HEK293T (cell line): Measurements from ENCODE around the gene ST3GAL6.

Source experiments
- BHLHE40 ChIP-seq: fragments of 450-650 bp; IDR thresholded peaks from 2 replicates; pipeline ENCODE4 v1.6.1; 2016; ENCODE audit warnings: mild to moderate bottlenecking, moderate library complexity, borderline replicate concordance
- ELF4 ChIP-seq: fragments of 450-650 bp; IDR thresholded peaks from 2 replicates; pipeline ENCODE4 v1.6.1; 2017; ENCODE audit warnings: antibody characterized with exemption
- FOXA1 ChIP-seq: fragments of 450-650 bp; IDR thresholded peaks from 2 replicates; pipeline ENCODE4 v1.6.1; 2016; ENCODE audit warnings: mild to moderate bottlenecking
- FOXK2 ChIP-seq: fragments of 450-650 bp; IDR thresholded peaks from 2 replicates; pipeline ENCODE4 v1.6.1; 2016; ENCODE audit warnings: mild to moderate bottlenecking
- FOXM1 ChIP-seq: fragments of 450-650 bp; IDR thresholded peaks from 2 replicates; pipeline ENCODE4 v1.6.1; 2017; ENCODE audit warnings: mild to moderate bottlenecking, borderline replicate concordance
- LEF1 ChIP-seq: fragments of 450-650 bp; IDR thresholded peaks from 2 replicates; pipeline ENCODE4 v1.6.1; 2017; ENCODE audit warnings: mild to moderate bottlenecking, borderline replicate concordance
- SP1 ChIP-seq: fragments of 450-650 bp; IDR thresholded peaks from 2 replicates; pipeline ENCODE4 v1.6.1; 2017
- SUZ12 ChIP-seq: fragments of 450-650 bp; IDR thresholded peaks from 2 replicates; pipeline ENCODE4 v1.6.1; 2016; ENCODE audit warnings: mild to moderate bottlenecking
- TARDBP ChIP-seq: fragments of 450-650 bp; IDR thresholded peaks from 2 replicates; pipeline ENCODE4 v1.6.1; 2016
- TF ChIP-seq, protein P1 (sequence below): fragments of 450-650 bp; IDR thresholded peaks from 2 replicates; pipeline ENCODE4 v1.6.1; 2016

GRCh38 chr3:98730338-98730737, 32.8 kb upstream of the ST3GAL6 start:
- TF ChIP-seq TARDBP: no peak
- TF ChIP-seq ELF4: no peak
- TF ChIP-seq FOXA1: no peak
- TF ChIP-seq BHLHE40: no peak
- TF ChIP-seq, protein P1, sequence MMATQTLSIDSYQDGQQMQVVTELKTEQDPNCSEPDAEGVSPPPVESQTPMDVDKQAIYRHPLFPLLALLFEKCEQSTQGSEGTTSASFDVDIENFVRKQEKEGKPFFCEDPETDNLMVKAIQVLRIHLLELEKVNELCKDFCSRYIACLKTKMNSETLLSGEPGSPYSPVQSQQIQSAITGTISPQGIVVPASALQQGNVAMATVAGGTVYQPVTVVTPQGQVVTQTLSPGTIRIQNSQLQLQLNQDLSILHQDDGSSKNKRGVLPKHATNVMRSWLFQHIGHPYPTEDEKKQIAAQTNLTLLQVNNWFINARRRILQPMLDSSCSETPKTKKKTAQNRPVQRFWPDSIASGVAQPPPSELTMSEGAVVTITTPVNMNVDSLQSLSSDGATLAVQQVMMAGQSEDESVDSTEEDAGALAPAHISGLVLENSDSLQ: no peak
- no peak for TF ChIP-seq FOXK2
- TF ChIP-seq SP1: no peak
- no peak for TF ChIP-seq SUZ12
- no peak for TF ChIP-seq LEF1
- no peak for TF ChIP-seq FOXM1
